Stimulated activated CD4-positive, alpha-beta T cell treated with anti-CD3 and anti-CD28 coated beads, Interleukin-2, amount 100 ng/mL, for 24 hours (primary cell): ENCODE data around the gene ACVR2A.

ENCODE experiments used
- DNase-seq, 2 donors: peaks; one replicate each; pipeline ENCODE4 v3.0.0-alpha.2; 2020

The ACVR2A gene

GRCh38 chr2:147927053-147927588, 82.3 kb downstream of the ACVR2A start:
- DNase-seq: no peak

GRCh38 chr2:147933931-147934330, 89.1 kb downstream of the ACVR2A start:
- no peak for DNase-seq

- DNase-seq: no peak
Measured at GRCh38 chr2:147934881-147935620, 90.2 kb downstream of the ACVR2A start.

GRCh38 chr2:147937744-147938349, 93.0 kb downstream of the ACVR2A start:
- DNase-seq: no peak

- DNase-seq: no peak
Measured at GRCh38 chr2:147939313-147939712, 94.5 kb downstream of the ACVR2A start.

- no peak for DNase-seq
Measured at GRCh38 chr2:147945660-147946059, 100.8 kb downstream of the ACVR2A start.

- no peak for DNase-seq
Measured at GRCh38 chr2:147952118-147952517, 107.3 kb downstream of the ACVR2A start.

- DNase-seq: no peak
Measured at GRCh38 chr2:147968571-147968970, 123.7 kb downstream of the ACVR2A start.

GRCh38 chr2:147976102-147976501, 131.3 kb downstream of the ACVR2A start:
- no peak for DNase-seq

- no peak for DNase-seq
Measured at GRCh38 chr2:147977679-147978078, 132.8 kb downstream of the ACVR2A start.
